NCI-H446 (cell line): ENCODE data around the gene SEMG2.

Experiments used
- DNase-seq, 2 experiments: peaks; one replicate each; lab custom pipeline; 2025; lab: John Stamatoyannopoulos, UW

Gene SEMG2

GRCh38 chr20:45229264-45230056 is 8.3 kb downstream of the SEMG2 start:
- peak in 1 of 2 experiments; percentile 7 for DNase-seq

DNA sequence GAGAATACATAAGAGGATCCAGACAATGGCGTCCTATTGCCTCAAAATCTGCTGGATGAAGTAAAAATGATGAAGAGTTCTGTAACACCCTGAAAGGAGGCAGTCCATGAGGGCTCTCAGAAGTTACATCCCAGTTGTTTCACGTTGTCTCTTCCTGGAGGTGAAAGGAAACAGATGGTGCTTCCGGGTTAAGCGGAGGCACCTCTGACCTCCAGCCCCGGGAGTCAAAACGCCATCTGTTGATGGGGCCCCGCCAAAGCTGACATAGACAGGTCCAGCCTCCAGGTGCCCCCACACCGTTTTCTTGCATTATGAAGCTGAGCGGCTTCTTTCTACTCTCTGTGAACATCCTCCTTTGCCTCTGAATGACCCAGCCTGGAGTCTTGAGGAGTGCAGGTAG is 9.5 kb downstream of the SEMG2 start:
- no peak for DNase-seq

DNA sequence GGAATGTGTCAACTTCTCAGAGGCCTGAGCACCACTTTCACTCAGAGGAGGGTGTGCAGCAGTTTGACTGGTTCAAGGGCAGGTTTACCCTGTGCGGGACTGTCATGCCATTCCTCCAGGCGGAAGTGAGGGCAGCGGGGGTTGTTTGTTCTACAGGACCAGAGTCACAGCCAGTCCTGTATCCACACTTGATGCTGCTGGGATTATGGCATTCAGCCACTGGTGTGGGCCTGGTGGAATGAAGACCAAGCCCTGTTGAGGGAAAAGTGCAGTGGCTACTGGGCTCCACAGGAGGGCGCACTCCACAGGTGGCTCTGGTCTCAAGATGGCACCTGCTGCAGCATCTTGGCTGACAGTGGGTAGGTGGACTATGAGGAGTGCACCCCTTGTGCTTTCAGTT is 14.8 kb downstream of the SEMG2 start:
- no peak for DNase-seq

- no peak for DNase-seq
Measured at GRCh38 chr20:45238139-45238538, 17.0 kb downstream of the SEMG2 start.

GRCh38 chr20:45246109-45246508 is 24.9 kb downstream of the SEMG2 start:
- DNase-seq: no peak

DNA sequence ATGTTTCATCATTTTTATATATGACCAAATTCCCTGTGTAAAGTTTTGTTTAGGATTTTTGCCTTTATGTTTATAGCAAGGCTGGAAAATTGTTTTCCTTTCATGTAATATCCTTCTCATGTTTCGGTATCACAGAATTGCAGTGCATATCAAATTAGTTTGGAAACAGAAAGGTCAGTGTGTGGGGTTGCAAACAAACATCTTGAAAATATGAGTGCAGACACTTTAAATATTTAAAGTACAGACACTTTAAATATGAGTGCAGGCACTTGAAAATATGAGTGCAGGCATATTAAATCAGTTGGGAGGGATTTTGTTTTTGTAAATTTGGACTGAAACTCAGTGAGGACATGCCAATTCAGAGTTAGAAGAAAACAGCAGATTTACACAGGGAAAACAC is 26.7 kb downstream of the SEMG2 start:
- no peak for DNase-seq

- DNase-seq: no peak
Measured at GRCh38 chr20:45248609-45249008, 27.4 kb downstream of the SEMG2 start.

DNA sequence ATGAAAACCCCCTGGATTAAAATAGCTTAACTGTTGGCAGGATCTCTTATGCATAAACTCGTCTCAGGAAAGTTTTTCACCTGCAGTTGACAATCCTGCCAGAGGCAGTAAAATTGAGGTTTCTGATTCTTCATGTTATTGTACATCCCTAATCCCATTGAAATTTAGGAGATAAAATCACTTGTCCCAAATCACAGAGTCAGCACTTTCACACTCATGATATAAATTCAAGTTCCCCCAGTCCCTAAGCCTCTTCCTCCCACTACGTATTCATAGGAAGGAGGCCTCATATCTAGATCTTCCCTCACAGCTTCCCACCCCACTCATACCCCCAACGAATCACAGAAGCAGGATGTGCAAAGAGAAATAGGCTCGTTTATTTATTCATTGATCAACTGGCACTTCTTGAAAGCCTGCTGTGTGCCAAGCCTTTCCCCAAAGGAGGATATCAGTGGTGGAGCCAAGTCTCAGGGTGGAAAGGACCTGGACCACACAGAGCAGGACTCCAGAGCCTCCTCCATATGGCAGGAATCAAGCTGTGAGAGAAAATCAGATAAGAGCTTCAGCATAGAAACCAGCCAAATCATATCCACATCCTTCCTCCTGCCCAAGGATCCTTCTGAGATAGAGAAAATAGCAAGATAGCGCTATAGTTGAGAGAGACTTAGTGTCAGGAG is 30.8 kb downstream of the SEMG2 start:
- DNase-seq: peak; percentile 13 to 61

DNA sequence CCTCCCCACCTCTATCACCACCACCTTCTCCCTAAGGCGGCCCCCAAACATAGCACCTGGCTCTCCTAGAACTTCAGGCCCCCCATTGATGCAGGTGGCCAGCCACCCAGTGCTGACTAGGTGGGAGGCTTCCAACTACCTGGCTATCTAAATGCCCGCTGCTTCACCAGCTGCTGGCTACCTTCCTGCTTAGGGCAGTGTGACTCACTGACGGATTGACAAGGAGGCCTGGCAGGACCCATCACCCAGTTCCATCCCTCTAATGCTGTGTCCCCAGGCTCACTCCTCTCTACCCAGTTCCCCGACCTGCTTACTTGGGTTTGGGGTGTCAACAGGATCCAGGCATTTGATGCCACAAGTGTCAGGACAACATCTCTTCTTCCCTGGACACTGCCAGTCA is 32.1 kb downstream of the SEMG2 start:
- no peak for DNase-seq

DNA sequence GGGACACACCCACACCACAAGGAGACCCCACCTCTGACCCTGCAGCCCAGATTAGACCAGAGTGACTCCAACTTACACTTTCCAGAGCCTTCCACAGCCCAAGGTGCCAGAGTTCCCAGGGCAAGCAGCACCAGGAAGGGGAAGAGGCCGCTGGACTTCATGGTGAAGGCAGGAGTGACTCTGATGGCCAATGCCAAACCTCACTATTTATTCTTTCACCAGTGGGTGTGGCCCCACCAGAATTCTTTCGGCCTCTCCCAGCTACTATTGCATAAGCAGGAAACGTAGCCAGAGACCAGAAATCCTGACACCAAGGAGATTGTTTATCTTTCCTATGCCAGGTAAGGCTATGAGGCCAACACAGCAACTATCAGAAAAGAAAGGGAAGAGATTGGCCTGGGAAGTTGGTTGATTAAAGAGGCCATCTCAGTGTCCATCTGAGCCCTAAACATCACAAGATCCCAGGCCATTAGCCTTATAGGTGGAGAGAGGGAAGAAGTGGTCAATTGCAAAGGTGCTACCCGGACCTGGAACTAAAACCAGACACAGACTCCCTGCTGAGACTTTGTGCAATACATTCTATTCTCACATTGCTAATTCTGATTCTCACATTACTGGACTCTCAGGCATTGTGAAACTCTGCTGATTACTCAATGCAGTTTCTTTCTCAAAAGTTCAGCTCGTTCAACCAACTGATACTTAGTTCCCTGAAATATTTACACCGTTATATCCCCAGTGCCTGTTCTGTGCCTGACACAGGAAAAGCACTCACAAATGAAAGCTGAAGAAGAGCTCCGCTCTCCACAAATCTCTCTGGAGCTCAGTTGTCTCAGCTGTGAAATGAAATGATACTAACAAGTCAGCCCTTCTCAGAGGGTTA is 33.5 kb downstream of the SEMG2 start, which contains the start of gene SLPI:
TSS of gene SLPI (minus strand) at position 182 of the 880 bp plus-strand sequence. CDS start at position 161, 21 bp downstream.
- no peak for DNase-seq

DNA sequence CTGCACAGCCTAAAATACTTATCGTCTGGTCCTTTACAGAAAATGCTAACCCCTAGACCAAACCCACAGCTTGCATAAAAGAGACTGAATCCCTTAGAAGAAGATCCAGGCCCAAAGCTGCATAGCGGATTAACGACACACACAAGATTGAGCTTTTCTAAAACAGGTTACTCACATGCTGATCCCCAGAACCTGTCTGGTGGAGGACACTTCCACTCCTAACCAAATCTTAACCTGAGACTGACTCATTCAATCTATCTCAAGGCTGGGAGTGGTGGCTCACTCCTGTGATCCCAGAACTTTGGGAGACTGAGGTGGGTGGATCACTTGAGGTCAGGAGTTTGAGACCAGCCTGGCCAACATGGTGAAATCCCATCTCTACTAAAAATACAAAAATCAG is 36.0 kb downstream of the SEMG2 start:
- no peak for DNase-seq

GRCh38 chr20:45257711-45258110 is 36.5 kb downstream of the SEMG2 start:
- DNase-seq: no peak

- no peak for DNase-seq
Measured at GRCh38 chr20:45258259-45258658, 37.1 kb downstream of the SEMG2 start.

DNA sequence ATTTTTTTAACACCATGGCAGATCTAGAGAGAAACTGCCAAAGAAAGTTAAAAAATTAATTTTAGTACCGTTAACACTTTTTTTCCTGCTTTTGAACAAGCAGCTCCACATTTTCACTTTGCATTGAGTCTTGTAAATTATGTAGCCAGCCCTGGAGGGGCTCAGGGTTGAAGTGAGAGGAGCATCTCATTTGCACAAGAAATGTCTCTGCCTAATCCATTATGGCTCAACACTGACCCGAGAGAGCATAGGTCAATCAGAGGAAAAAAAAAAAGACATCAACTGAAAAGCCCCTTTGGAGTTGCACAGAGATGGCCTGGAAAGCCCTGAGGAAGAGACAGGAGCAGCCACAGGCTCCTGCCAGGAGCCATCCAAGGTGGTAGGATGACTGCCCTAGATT is 37.5 kb downstream of the SEMG2 start:
- DNase-seq: no peak

GRCh38 chr20:45263556-45264266 is 42.5 kb downstream of the SEMG2 start:
- DNase-seq: no peak

GRCh38 chr20:45266977-45267376 is 45.8 kb downstream of the SEMG2 start:
- no peak for DNase-seq

- no peak for DNase-seq
Measured at GRCh38 chr20:45268531-45268930, 47.4 kb downstream of the SEMG2 start.

GRCh38 chr20:45269056-45269455 is 47.9 kb downstream of the SEMG2 start:
- no peak for DNase-seq

- peak in 1 of 2 experiments; percentile 60 for DNase-seq
Measured at GRCh38 chr20:45269754-45270270, 48.6 kb downstream of the SEMG2 start.
